Measurements from ENCODE around the gene SMARCAD1. TPM values are rescaled to one million over a fixed set of nuclear protein-coding genes. Genes with fewer than 3 reads are reported as not detected.

The SMARCAD1 gene
- total and polyA plus RNA-seq, 11 donors: 3.7 to 14.0 (median 9.4) TPM

- intact Hi-C loops (cut with DNase I): no loop called here
- 79 to 84% (median 81%) methylated on average over 3 of the region's 3 CpGs for WGBS, 4 donors
- Histone ChIP-seq H3K4me3 (no peak overlapping the region), H3K27ac (no peak overlapping the region), H3K9me3 (peaks cover 0 to 25% (median 10%) of the 10 kb centered on the region in 12 donors), H3K36me3 (no peaks in the 10 kb centered on the region), H3K27me3 (no peaks in the 10 kb centered on the region), H3K4me1 (peaks cover 0 to 4% (median 0%) of the 10 kb centered on the region in 12 donors)
- DNase-seq (no peak), ATAC-seq (no peak)
- TF ChIP-seq POLR2A (IDR thresholded peaks at IDR 0.05): no peak
Observed at GRCh38 chr4:94202769-94203168, 4.9 kb upstream of the SMARCAD1 start.

- 11 to 19% (median 13%) methylated on average over 5 of the region's 5 CpGs for WGBS, 4 donors
- H3K4me1 ChIP-seq: peaks cover 5 to 32% (median 19%) of the 10 kb centered on the region in 12 donors
- DNase-seq: no peak
- no peak for ATAC-seq
- no peaks in the 10 kb centered on the region for H3K27me3 ChIP-seq
- no peak for TF ChIP-seq CTCF (IDR thresholded peaks at IDR 0.05)
- TF ChIP-seq POLR2A (IDR thresholded peaks at IDR 0.05): no peak
- peak overlapping the region in 11 of 12 donors; percentile 83 to 96 (median 90) for H3K27ac ChIP-seq
- H3K36me3 ChIP-seq: peaks cover 0 to 46% (median 36%) of the 10 kb centered on the region in 9 donors
- no peaks in the 10 kb centered on the region for H3K9me3 ChIP-seq
- intact Hi-C loops (cut with DNase I): no loop called here
- H3K4me3 ChIP-seq: peak overlapping the region; percentile 27 to 88 (median 80)
Observed at GRCh38 chr4:94208266-94208665, 601 bp downstream of the SMARCAD1 start.

GRCh38 chr4:94208918-94209317 lies 1.3 kb downstream of the SMARCAD1 start:
- Histone ChIP-seq H3K27ac (peak overlapping the region in 1 of 12 donors; percentile 96), H3K9me3 (no peaks in the 10 kb centered on the region), H3K36me3 (peaks cover 0 to 52% (median 42%) of the 10 kb centered on the region in 9 donors), H3K27me3 (no peaks in the 10 kb centered on the region), H3K4me1 (peaks cover 5 to 32% (median 19%) of the 10 kb centered on the region in 12 donors), H3K4me3 (peak overlapping the region in 9 of 12 donors; percentile 68 to 88 (median 80))
- intact Hi-C loops (cut with DNase I): no loop called here
- 82 to 89% (median 87%) methylated on average over 1 of the region's 1 CpG for WGBS, 4 donors
- ATAC-seq (no peak), DNase-seq (no peak)
- no peak for TF ChIP-seq POLR2A (IDR thresholded peaks at IDR 0.05)
- TF ChIP-seq CTCF (IDR thresholded peaks at IDR 0.05): no peak

- Histone ChIP-seq H3K9me3 (no peaks in the 10 kb centered on the region), H3K4me1 (peaks cover 5 to 31% (median 19%) of the 10 kb centered on the region in 12 donors), H3K27me3 (no peaks in the 10 kb centered on the region), H3K27ac (no peak overlapping the region), H3K4me3 (no peak overlapping the region), H3K36me3 (peaks cover 0 to 81% (median 65%) of the 10 kb centered on the region in 9 donors)
- no peak for TF ChIP-seq POLR2A (IDR thresholded peaks at IDR 0.05)
- intact Hi-C loops (cut with DNase I): no loop called here
- 38 to 89% (median 65%) methylated on average over 2 of the region's 2 CpGs for WGBS, 4 donors
- DNase-seq (no peak), ATAC-seq (no peak)
Observed at GRCh38 chr4:94211861-94212260, 4.2 kb downstream of the SMARCAD1 start.

GRCh38 chr4:94214703-94215319 lies 7.1 kb downstream of the SMARCAD1 start:
- H3K4me1 ChIP-seq: peaks cover 0 to 11% (median 2%) of the 10 kb centered on the region in 12 donors
- H3K27me3 ChIP-seq: no peaks in the 10 kb centered on the region
- 86 to 89% (median 88%) methylated on average over 5 of the region's 5 CpGs for WGBS, 4 donors
- no peak overlapping the region for H3K4me3 ChIP-seq
- peaks cover 0 to 95% (median 80%) of the 10 kb centered on the region in 9 donors for H3K36me3 ChIP-seq
- DNase-seq: no peak
- ATAC-seq: no peak
- intact Hi-C loops (cut with DNase I): no loop called here
- TF ChIP-seq CTCF (IDR thresholded peaks at IDR 0.05) (no peak), POLR2A (IDR thresholded peaks at IDR 0.05) (no peak)
- H3K27ac ChIP-seq: no peak overlapping the region
- no peaks in the 10 kb centered on the region for H3K9me3 ChIP-seq
